Transverse colon (tissue), 4 donors: ENCODE results near the gene RSPH9. TPM values are rescaled to one million over a fixed set of nuclear protein-coding genes. Genes with fewer than 3 reads are reported as not detected.

Experiments used
- DNase-seq: peaks from one replicate; pipeline ENCODE4 v3.0.0-alpha.2; 2019
- H3K27ac ChIP-seq, 4 donors: fragments of 200-600 bp; sonication (generic); 2 replicates each; pipeline ENCODE4 v1.5.1; 2016 to 2018; ENCODE audit warnings: inconsistent platforms in 4 of 4
- H3K27me3 ChIP-seq: fragments of 200-600 bp; sonication (generic); 2 replicates; pipeline ENCODE4 v1.5.1; 2017; ENCODE audit warnings: inconsistent platforms
- H3K36me3 ChIP-seq, 4 donors: fragments of 200-600 bp; sonication (generic); 2 replicates each; pipeline ENCODE4 v1.5.1; 2017 to 2019; ENCODE audit warnings: inconsistent platforms in 4 of 4
- H3K4me1 ChIP-seq, 4 donors: fragments of 200-600 bp; sonication (generic); 2 replicates each; pipeline ENCODE4 v1.5.1; 2017 to 2020; ENCODE audit warnings: inconsistent platforms in 4 of 4
- H3K4me3 ChIP-seq, 4 donors: fragments of 200-600 bp; sonication (generic); 1 replicate in 1 of 4; 2 replicates in 3 of 4; pipeline versions ENCODE4 v1.5.1 to v1.6.1; 2017 to 2019; ENCODE audit warnings: inconsistent platforms in 4 of 4
- H3K9me3 ChIP-seq, 2 donors: fragments of 200-600 bp; sonication (generic); 2 replicates each; pipeline ENCODE4 v1.5.1; 2017 to 2019; ENCODE audit warnings: inconsistent platforms in 2 of 2
- EP300 ChIP-seq: sonication (generic); formaldehyde crosslinking; IDR thresholded peaks from one replicate; pipeline ENCODE4 v1.6.1; 2017; ENCODE audit warnings: antibody characterized with exemption, low read depth
- POLR2A ChIP-seq: fragments of 450-650 bp; IDR thresholded peaks from one replicate; pipeline ENCODE4 v1.6.1; 2016; ENCODE audit warnings: antibody characterized with exemption, mild to moderate bottlenecking, moderate library complexity
- POLR2AphosphoS5 ChIP-seq, 3 donors: sonication (generic); formaldehyde crosslinking; IDR thresholded peaks; one replicate each; pipeline ENCODE4 v1.6.1; 2016; ENCODE audit warnings: antibody characterized with exemption in 3 of 3
- WGBS, 2 donors: methylation state at CpG; one replicate each; pipeline ENCODE4 v1.1.5; 2018; ENCODE audit warnings: low coverage in 1 of 2; 5-methylcytosine and 5-hydroxymethylcytosine counted together
- in situ Hi-C, 4 donors: fragments of 200-750 bp; cut with MboI; loops; one replicate each; pipeline versions ENCODE4 v1.15.0 to v1.15.1; 2017; ENCODE audit warnings: low sequenced_read_pairs in 3 of 4, low pct_ligation_motif_present in 1 of 4, low pct_unique_long_range_greater_than_20kb in 1 of 4
- intact Hi-C: fragments of 100-400 bp; cut with DNase I; formaldehyde crosslinking; loops from one replicate; pipeline ENCODE4 v1.15.1; 2023; ENCODE audit warnings: low total_unique reads
- total RNA-seq, 4 donors: library from RNA; depleted of rRNA; stranded (reverse); fragments of >200 nt; gene quantifications; one replicate each; pipeline ENCODE4 v1.1.0, GENCODE V29; 2016
- TF ChIP-seq, protein P1 (sequence below), 5 experiments: fragments of 200-600 bp in 3 of 5; fragments of 450-650 bp in 2 of 5; sonication (generic) in 3 of 5; IDR thresholded peaks; 1 replicate in 2 of 5; 2 replicates in 3 of 5; pipeline ENCODE4 v1.5.1; 2016 to 2017; ENCODE audit warnings: antibody characterized with exemption in 5 of 5, inconsistent platforms in 3 of 5, mild to moderate bottlenecking in 2 of 5, moderate library complexity in 1 of 5

RSPH9 gene
- total RNA-seq, 4 donors from 2014 or later = not detected

DNA sequence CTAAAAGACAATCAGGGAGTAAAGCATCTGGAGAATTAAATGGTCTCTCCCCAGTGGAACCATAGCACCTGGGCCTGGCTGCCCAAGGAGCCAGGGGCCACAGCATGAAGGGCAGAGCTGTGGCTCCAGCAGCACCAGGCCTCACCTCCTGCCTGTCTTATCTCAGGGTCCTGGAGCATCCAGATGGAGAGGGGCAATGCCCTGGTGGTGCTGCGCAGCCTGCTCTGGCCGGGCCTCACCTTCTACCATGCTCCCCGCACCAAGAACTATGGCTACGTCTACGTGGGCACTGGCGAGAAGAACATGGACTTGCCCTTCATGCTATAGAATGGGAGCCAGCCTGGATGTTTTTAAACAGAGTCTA lies 25.8 kb downstream of the RSPH9 start:
- H3K9me3 ChIP-seq = no peaks in the 10 kb centered on the region
- DNase-seq = no peak
- peaks cover 0 to 23% (median 14%) of the 10 kb centered on the region in 4 donors for H3K36me3 ChIP-seq
- no peak overlapping the region for H3K27ac ChIP-seq
- TF ChIP-seq, protein P1, sequence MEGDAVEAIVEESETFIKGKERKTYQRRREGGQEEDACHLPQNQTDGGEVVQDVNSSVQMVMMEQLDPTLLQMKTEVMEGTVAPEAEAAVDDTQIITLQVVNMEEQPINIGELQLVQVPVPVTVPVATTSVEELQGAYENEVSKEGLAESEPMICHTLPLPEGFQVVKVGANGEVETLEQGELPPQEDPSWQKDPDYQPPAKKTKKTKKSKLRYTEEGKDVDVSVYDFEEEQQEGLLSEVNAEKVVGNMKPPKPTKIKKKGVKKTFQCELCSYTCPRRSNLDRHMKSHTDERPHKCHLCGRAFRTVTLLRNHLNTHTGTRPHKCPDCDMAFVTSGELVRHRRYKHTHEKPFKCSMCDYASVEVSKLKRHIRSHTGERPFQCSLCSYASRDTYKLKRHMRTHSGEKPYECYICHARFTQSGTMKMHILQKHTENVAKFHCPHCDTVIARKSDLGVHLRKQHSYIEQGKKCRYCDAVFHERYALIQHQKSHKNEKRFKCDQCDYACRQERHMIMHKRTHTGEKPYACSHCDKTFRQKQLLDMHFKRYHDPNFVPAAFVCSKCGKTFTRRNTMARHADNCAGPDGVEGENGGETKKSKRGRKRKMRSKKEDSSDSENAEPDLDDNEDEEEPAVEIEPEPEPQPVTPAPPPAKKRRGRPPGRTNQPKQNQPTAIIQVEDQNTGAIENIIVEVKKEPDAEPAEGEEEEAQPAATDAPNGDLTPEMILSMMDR (IDR thresholded peaks at IDR 0.05) = no peak
- TF ChIP-seq POLR2AphosphoS5 (IDR thresholded peaks at IDR 0.05) (no peak), POLR2A (no peak), EP300 (no peak)
- no peaks in the 10 kb centered on the region for H3K27me3 ChIP-seq
- in situ Hi-C loops (loop anchor here in 3 of 4 donors (25.0 kb wide), 2 partner anchors 92 to 417 kb away; partner anchors contain the start of gene VEGFA (in 2 of the 3)), intact Hi-C loops (no loop called here)
- H3K4me1 ChIP-seq = peaks cover 12 to 56% (median 37%) of the 10 kb centered on the region in 4 donors
- 95% methylated on average over 6 of the region's 6 CpGs; no CpG with 5 or more reads in 1 of the 2 donors for WGBS, 2 donors
- no peak overlapping the region for H3K4me3 ChIP-seq

DNA sequence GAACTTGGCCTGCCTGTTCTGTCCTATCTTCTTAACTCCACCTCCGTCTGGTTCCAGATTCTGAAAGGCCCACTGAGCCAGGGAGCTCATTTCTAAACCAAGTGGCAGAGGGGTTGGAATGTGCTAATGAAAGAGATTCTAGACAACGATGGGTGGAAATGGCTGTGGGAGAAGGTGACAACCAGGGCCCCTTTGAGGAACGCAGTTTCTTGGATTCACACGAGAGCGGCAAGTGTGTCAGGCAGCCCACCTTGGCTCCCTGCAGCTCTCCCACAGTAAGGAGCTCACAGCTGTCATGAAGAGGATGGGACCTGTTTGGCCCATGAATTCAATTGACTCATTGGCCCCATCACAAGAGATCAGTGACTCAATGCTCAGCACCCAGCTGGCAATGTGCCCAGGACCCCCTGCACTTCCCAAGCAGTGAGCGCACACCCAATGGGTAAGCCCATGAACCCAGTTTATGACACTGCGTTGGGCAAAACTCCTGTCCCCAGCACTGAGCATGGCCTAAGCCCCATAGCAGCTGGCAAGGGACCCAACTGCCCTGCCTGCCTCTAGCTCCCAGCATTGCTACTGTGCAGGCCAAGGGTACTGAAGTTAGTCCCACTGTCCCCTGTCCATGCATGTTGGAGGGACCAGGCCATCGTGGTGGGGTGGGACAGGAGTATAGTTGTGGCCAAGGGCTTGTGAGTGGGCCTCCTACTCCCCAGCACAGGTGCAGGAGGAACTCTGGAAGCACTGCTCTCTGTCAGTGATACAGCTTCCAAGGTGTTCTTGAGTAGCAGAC lies 26.4 kb downstream of the RSPH9 start:
- WGBS, 2 donors = 90 to 100% methylated on average over 1 to 8 of the region's 8 CpGs
- no peaks in the 10 kb centered on the region for H3K9me3 ChIP-seq
- H3K27ac ChIP-seq = peak overlapping the region in 3 of 4 donors; percentile 59 to 66 (median 59)
- in situ Hi-C loops (loop anchor here in 3 of 4 donors (25.0 kb wide), 2 partner anchors 91 to 416 kb away; partner anchors contain the start of gene VEGFA (in 2 of the 3)), intact Hi-C loops (no loop called here)
- peaks cover 12 to 56% (median 37%) of the 10 kb centered on the region in 4 donors for H3K4me1 ChIP-seq
- DNase-seq = no peak
- peaks cover 0 to 26% (median 14%) of the 10 kb centered on the region in 4 donors for H3K36me3 ChIP-seq
- TF ChIP-seq EP300 = no peak
- TF ChIP-seq POLR2A = no peak
- no peak for TF ChIP-seq POLR2AphosphoS5 (IDR thresholded peaks at IDR 0.05)
- TF ChIP-seq, protein P1 (IDR thresholded peaks at IDR 0.05) = no peak
- H3K27me3 ChIP-seq = no peaks in the 10 kb centered on the region
- H3K4me3 ChIP-seq = no peak overlapping the region

DNA sequence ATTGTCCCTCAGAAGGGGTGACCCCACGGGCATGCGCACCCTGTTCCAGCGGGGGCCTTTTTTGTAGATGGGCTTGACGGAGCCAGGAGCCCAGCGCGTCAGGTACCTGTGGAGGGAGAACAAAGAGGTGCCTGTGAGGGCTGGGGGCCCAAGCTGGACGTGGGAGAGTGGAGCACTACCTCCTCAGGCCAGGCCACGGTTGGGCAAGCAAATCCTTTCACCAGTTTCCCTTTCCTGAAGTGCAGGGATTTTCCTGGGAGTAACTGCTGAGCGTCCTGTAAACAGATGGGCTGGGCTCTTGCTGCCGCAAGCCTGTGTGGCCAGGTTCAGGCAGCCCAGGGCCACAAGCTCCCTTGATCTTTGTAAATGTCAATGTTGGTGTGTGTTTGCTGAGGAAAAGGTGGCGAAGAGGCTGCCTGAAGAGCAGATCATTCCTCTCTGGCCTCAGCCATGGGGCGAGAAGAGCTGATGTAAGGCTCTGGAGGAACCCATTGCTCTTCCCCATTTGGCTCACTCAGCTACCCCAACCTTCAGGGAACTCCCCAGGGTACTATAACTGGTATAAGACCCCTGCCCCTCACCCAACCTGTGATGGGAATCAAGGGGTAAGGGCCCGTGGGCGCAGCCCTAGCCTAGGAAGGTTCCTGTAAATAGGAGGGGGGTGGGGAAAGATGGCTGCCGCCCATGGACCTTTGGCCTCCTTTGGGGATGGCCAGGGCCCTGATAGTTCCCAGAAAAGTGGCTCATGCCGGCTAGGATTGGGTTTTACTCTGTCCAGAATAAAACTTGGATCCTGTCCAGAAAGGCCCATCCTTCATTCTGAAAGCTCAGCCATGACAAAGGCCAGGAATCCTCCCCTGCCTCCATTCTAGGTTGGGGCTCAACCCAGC lies 27.2 kb downstream of the RSPH9 start:
- in situ Hi-C loops (loop anchor here in 3 of 4 donors (25.0 kb wide), 2 partner anchors 90 to 415 kb away; partner anchors contain the start of gene VEGFA (in 2 of the 3)), intact Hi-C loops (no loop called here)
- no peaks in the 10 kb centered on the region for H3K9me3 ChIP-seq
- TF ChIP-seq, protein P1 (IDR thresholded peaks at IDR 0.05) = no peak
- TF ChIP-seq EP300 (no peak), POLR2AphosphoS5 (IDR thresholded peaks at IDR 0.05) (no peak), POLR2A (no peak)
- peak overlapping the region; percentile 35 to 66 (median 59) for H3K27ac ChIP-seq
- H3K27me3 ChIP-seq = no peaks in the 10 kb centered on the region
- peaks cover 0 to 35% (median 15%) of the 10 kb centered on the region in 4 donors for H3K36me3 ChIP-seq
- 40 to 69% methylated on average over 1 to 16 of the region's 16 CpGs for WGBS, 2 donors
- no peak for DNase-seq
- no peak overlapping the region for H3K4me3 ChIP-seq
- H3K4me1 ChIP-seq = peaks cover 12 to 57% (median 37%) of the 10 kb centered on the region in 4 donors
